Activated CD4-positive, alpha-beta T cell treated with anti-CD3 and anti-CD28 coated beads, Interleukin-2, amount 10 ng/mL, durations not matched to agents 24 days and 14 days (primary cell): ENCODE results near the gene LURAP1L. TPM values are rescaled to one million over a fixed set of nuclear protein-coding genes. Genes with fewer than 3 reads are reported as not detected.

Source experiments
- DNase-seq: peaks from one replicate; pipeline ENCODE4 v3.0.0; 2022
- H3K27ac Mint-ChIP-seq: one replicate; pipeline ENCODE4 v1.8.0; 2022; ENCODE audit warnings: mild to moderate bottlenecking, mixed read lengths
- H3K27me3 Mint-ChIP-seq: one replicate; pipeline ENCODE4 v1.8.0; 2022; ENCODE audit warnings: mixed read lengths
- H3K36me3 Mint-ChIP-seq: one replicate; pipeline ENCODE4 v1.8.0; 2022; ENCODE audit warnings: low read depth, mild to moderate bottlenecking, mixed read lengths
- H3K4me1 Mint-ChIP-seq: one replicate; pipeline ENCODE4 v1.8.0; 2021; ENCODE audit warnings: mixed read lengths
- H3K4me3 Mint-ChIP-seq: one replicate; pipeline ENCODE4 v1.8.0; 2022; ENCODE audit warnings: mild to moderate bottlenecking, moderate library complexity, mixed read lengths
- H3K9me3 Mint-ChIP-seq: one replicate; pipeline ENCODE4 v1.8.0; 2021; ENCODE audit warnings: mixed read lengths
- intact Hi-C: fragments of 100-400 bp; cut with micrococcal nuclease; formaldehyde crosslinking; loops from one replicate; pipeline ENCODE4 v1.15.1; 2023
- total RNA-seq: library from RNA; stranded (reverse); gene quantifications from 2 replicates; pipeline ENCODE4 v1.2.3, GENCODE V29; 2022

LURAP1L gene
- total RNA-seq, 1 donor from 2014 or later, result not detected

- DNase-seq, result no peak
- H3K4me3 Mint-ChIP-seq, result no peak overlapping the region
- H3K27me3 Mint-ChIP-seq, result no peaks in the 10 kb centered on the region
- no peaks in the 10 kb centered on the region for H3K36me3 Mint-ChIP-seq
- H3K27ac Mint-ChIP-seq, result no peak overlapping the region
- intact Hi-C loops, result no loop called here
- H3K9me3 Mint-ChIP-seq, result peaks cover 4% of the 10 kb centered on the region
- no peaks in the 10 kb centered on the region for H3K4me1 Mint-ChIP-seq
These were observed 37.1 kb downstream of the LURAP1L start for GRCh38 chr9:12811935-12812334.

GRCh38 chr9:12812710-12813109 lies 37.9 kb downstream of the LURAP1L start:
- no peak for DNase-seq
- Mint-ChIP-seq H3K9me3 (peaks cover 4% of the 10 kb centered on the region), H3K4me3 (no peak overlapping the region), H3K36me3 (no peaks in the 10 kb centered on the region), H3K27ac (no peak overlapping the region), H3K4me1 (no peaks in the 10 kb centered on the region), H3K27me3 (no peaks in the 10 kb centered on the region)
- intact Hi-C loops, result no loop called here

GRCh38 chr9:12813533-12813932 lies 38.7 kb downstream of the LURAP1L start:
- Mint-ChIP-seq H3K27me3 (no peaks in the 10 kb centered on the region), H3K27ac (no peak overlapping the region), H3K9me3 (peaks cover 4% of the 10 kb centered on the region), H3K4me1 (no peaks in the 10 kb centered on the region), H3K36me3 (no peaks in the 10 kb centered on the region), H3K4me3 (no peak overlapping the region)
- intact Hi-C loops, result no loop called here
- no peak for DNase-seq

- Mint-ChIP-seq H3K4me3 (no peak overlapping the region), H3K36me3 (no peaks in the 10 kb centered on the region), H3K9me3 (peaks cover 4% of the 10 kb centered on the region), H3K27me3 (no peaks in the 10 kb centered on the region), H3K27ac (no peak overlapping the region), H3K4me1 (no peaks in the 10 kb centered on the region)
- DNase-seq, result no peak
- intact Hi-C loops, result no loop called here
These were observed 39.4 kb downstream of the LURAP1L start for GRCh38 chr9:12813960-12814876.

GRCh38 chr9:12814877-12815237 lies 40.0 kb downstream of the LURAP1L start:
- peaks cover 4% of the 10 kb centered on the region for H3K9me3 Mint-ChIP-seq
- H3K36me3 Mint-ChIP-seq, result no peaks in the 10 kb centered on the region
- H3K4me3 Mint-ChIP-seq, result no peak overlapping the region
- H3K27me3 Mint-ChIP-seq, result no peaks in the 10 kb centered on the region
- no peak overlapping the region for H3K27ac Mint-ChIP-seq
- no peak for DNase-seq
- intact Hi-C loops, result no loop called here
- no peaks in the 10 kb centered on the region for H3K4me1 Mint-ChIP-seq

- Mint-ChIP-seq H3K27ac (no peak overlapping the region), H3K9me3 (peaks cover 4% of the 10 kb centered on the region), H3K36me3 (no peaks in the 10 kb centered on the region), H3K4me3 (no peak overlapping the region), H3K27me3 (no peaks in the 10 kb centered on the region), H3K4me1 (no peaks in the 10 kb centered on the region)
- intact Hi-C loops, result no loop called here
- no peak for DNase-seq
These were observed 41.1 kb downstream of the LURAP1L start for GRCh38 chr9:12815888-12816287.

- Mint-ChIP-seq H3K4me3 (no peak overlapping the region), H3K36me3 (no peaks in the 10 kb centered on the region), H3K27ac (no peak overlapping the region), H3K9me3 (peaks cover 4% of the 10 kb centered on the region), H3K4me1 (no peaks in the 10 kb centered on the region), H3K27me3 (no peaks in the 10 kb centered on the region)
- intact Hi-C loops, result no loop called here
- DNase-seq, result no peak
These were observed 41.9 kb downstream of the LURAP1L start for GRCh38 chr9:12816656-12817101.

GRCh38 chr9:12817702-12818101 lies 42.9 kb downstream of the LURAP1L start:
- DNase-seq, result no peak
- Mint-ChIP-seq H3K36me3 (no peaks in the 10 kb centered on the region), H3K27me3 (no peaks in the 10 kb centered on the region), H3K4me3 (no peak overlapping the region), H3K9me3 (peaks cover 4% of the 10 kb centered on the region), H3K4me1 (no peaks in the 10 kb centered on the region), H3K27ac (no peak overlapping the region)
- intact Hi-C loops, result no loop called here

- Mint-ChIP-seq H3K36me3 (no peaks in the 10 kb centered on the region), H3K4me1 (no peaks in the 10 kb centered on the region), H3K27ac (no peak overlapping the region), H3K9me3 (peaks cover 4% of the 10 kb centered on the region), H3K4me3 (no peak overlapping the region), H3K27me3 (no peaks in the 10 kb centered on the region)
- intact Hi-C loops, result no loop called here
- DNase-seq, result no peak
These were observed 43.7 kb downstream of the LURAP1L start for GRCh38 chr9:12818431-12819000.

- no peak overlapping the region for H3K4me3 Mint-ChIP-seq
- H3K27ac Mint-ChIP-seq, result no peak overlapping the region
- no peaks in the 10 kb centered on the region for H3K36me3 Mint-ChIP-seq
- H3K4me1 Mint-ChIP-seq, result no peaks in the 10 kb centered on the region
- DNase-seq, result no peak
- intact Hi-C loops, result no loop called here
- H3K9me3 Mint-ChIP-seq, result peaks cover 4% of the 10 kb centered on the region
- H3K27me3 Mint-ChIP-seq, result no peaks in the 10 kb centered on the region
These were observed 44.8 kb downstream of the LURAP1L start for GRCh38 chr9:12819436-12820185.

- intact Hi-C loops, result no loop called here
- Mint-ChIP-seq H3K27ac (no peak overlapping the region), H3K4me1 (no peaks in the 10 kb centered on the region), H3K27me3 (no peaks in the 10 kb centered on the region), H3K36me3 (no peaks in the 10 kb centered on the region), H3K9me3 (no peaks in the 10 kb centered on the region), H3K4me3 (no peak overlapping the region)
- no peak for DNase-seq
These were observed 47.3 kb downstream of the LURAP1L start for GRCh38 chr9:12822111-12822510.

GRCh38 chr9:12826924-12827565 lies 52.2 kb downstream of the LURAP1L start:
- intact Hi-C loops, result no loop called here
- DNase-seq, result no peak
- H3K4me3 Mint-ChIP-seq, result no peak overlapping the region
- H3K27ac Mint-ChIP-seq, result no peak overlapping the region
- H3K27me3 Mint-ChIP-seq, result no peaks in the 10 kb centered on the region
- no peaks in the 10 kb centered on the region for H3K4me1 Mint-ChIP-seq
- H3K9me3 Mint-ChIP-seq, result no peaks in the 10 kb centered on the region
- no peaks in the 10 kb centered on the region for H3K36me3 Mint-ChIP-seq

GRCh38 chr9:12833701-12834100 lies 58.9 kb downstream of the LURAP1L start:
- H3K27me3 Mint-ChIP-seq, result no peaks in the 10 kb centered on the region

GRCh38 chr9:12838546-12838945 lies 63.7 kb downstream of the LURAP1L start:
- peaks cover 5% of the 10 kb centered on the region for H3K9me3 Mint-ChIP-seq
- H3K36me3 Mint-ChIP-seq, result no peaks in the 10 kb centered on the region
- no peak overlapping the region for H3K4me3 Mint-ChIP-seq
- no peaks in the 10 kb centered on the region for H3K27me3 Mint-ChIP-seq
- H3K4me1 Mint-ChIP-seq, result no peaks in the 10 kb centered on the region
- H3K27ac Mint-ChIP-seq, result no peak overlapping the region
- DNase-seq, result no peak
- intact Hi-C loops, result no loop called here

More at GRCh38 chr9:12833701-12834100, 58.9 kb downstream of the LURAP1L start:
- Mint-ChIP-seq H3K27ac (no peak overlapping the region), H3K4me1 (no peaks in the 10 kb centered on the region), H3K36me3 (no peaks in the 10 kb centered on the region), H3K4me3 (no peak overlapping the region), H3K9me3 (peaks cover 5% of the 10 kb centered on the region)
- no peak for DNase-seq
- intact Hi-C loops, result no loop called here
